Neural cell (in vitro differentiated cells): Measurements from ENCODE around the gene TYMP. TPM values are rescaled to one million over a fixed set of nuclear protein-coding genes. Genes with fewer than 3 reads are reported as not detected.

Source experiments
- H2AFZ ChIP-seq: fragments of 200-600, 300-800 bp; sonication (generic), shearing (Covaris generic); 2 replicates; pipeline ENCODE4 v1.6.0; 2014; ENCODE audit warnings: low read depth, mild to moderate bottlenecking, antibody characterized with exemption, low read length, moderate library complexity
- H3F3A ChIP-seq: fragments of 200-600 bp; shearing (Covaris generic); 2 replicates; pipeline ENCODE4 v1.6.1; 2016; ENCODE audit warnings: mild to moderate bottlenecking, moderate library complexity, mixed read lengths, antibody characterized with exemption, low read length; ENCODE audit not compliant: insufficient read depth, poor library complexity, severe bottlenecking
- H3K27ac ChIP-seq: fragments of 200-600, 300-800 bp; sonication (generic), shearing (Covaris generic); 2 replicates; pipeline ENCODE4 v1.5.1; 2014; ENCODE audit warnings: mild to moderate bottlenecking, low read length, moderate library complexity
- H3K27me3 ChIP-seq: fragments of 300-800, 200-600 bp; sonication (generic), shearing (Covaris generic); 2 replicates; pipeline ENCODE4 v1.6.0; 2014; ENCODE audit warnings: mild to moderate bottlenecking, low read depth, low read length, moderate library complexity; ENCODE audit not compliant: insufficient read depth
- H3K36me3 ChIP-seq: fragments of 300-800, 200-600 bp; sonication (generic), shearing (Covaris generic); 2 replicates; pipeline ENCODE4 v1.5.1; 2014; ENCODE audit warnings: mild to moderate bottlenecking, antibody characterized with exemption, low read length, moderate library complexity; ENCODE audit not compliant: insufficient read depth
- H3K4me2 ChIP-seq: fragments of 300-800, 200-600 bp; sonication (generic), shearing (Covaris generic); 2 replicates; pipeline ENCODE4 v1.6.0; 2014; ENCODE audit warnings: mild to moderate bottlenecking, low read length
- H3K4me3 ChIP-seq: fragments of 300-800, 200-600 bp; sonication (generic), shearing (Covaris generic); 2 replicates; pipeline ENCODE4 v1.5.1; 2014; ENCODE audit warnings: mild to moderate bottlenecking, low read length, moderate library complexity
- H3K79me2 ChIP-seq: fragments of 200-600 bp; shearing (Covaris generic); replicated peaks from 2 replicates; pipeline ENCODE4 v1.6.0; 2014; ENCODE audit warnings: mild to moderate bottlenecking, low read length, moderate library complexity; ENCODE audit not compliant: insufficient read depth
- H3K9ac ChIP-seq: fragments of 300-800, 200-600 bp; sonication (generic), shearing (Covaris generic); 2 replicates; pipeline ENCODE4 v1.6.1; 2016; ENCODE audit warnings: mild to moderate bottlenecking, low read length, mixed read lengths
- H3K9me2 ChIP-seq: fragments of 200-600 bp; shearing (Covaris generic); 2 replicates; pipeline ENCODE4 v1.6.1; 2016; ENCODE audit warnings: mild to moderate bottlenecking, low read length, mixed read lengths; ENCODE audit not compliant: insufficient read depth
- H3K9me3 ChIP-seq: fragments of 200-600, 300-800 bp; sonication (generic), shearing (Covaris generic); 2 replicates; pipeline ENCODE4 v1.6.1; 2016; ENCODE audit warnings: mild to moderate bottlenecking, mixed run types, low read length, moderate library complexity, mixed read lengths
- H4K20me1 ChIP-seq: fragments of 200-600 bp; shearing (Covaris generic); 2 replicates; pipeline ENCODE4 v1.6.1; 2016; ENCODE audit warnings: mild to moderate bottlenecking, mixed run types; ENCODE audit not compliant: insufficient read depth
- EP300 ChIP-seq: fragments of 450-650 bp; conservative IDR thresholded peaks from 2 replicates; pipeline ENCODE4 v1.6.1; 2014; ENCODE audit warnings: antibody characterized with exemption, mild to moderate bottlenecking, moderate library complexity; ENCODE audit not compliant: poor library complexity, severe bottlenecking
- EZH2 ChIP-seq: fragments of 200-600, 300-800 bp; shearing (Covaris generic), sonication (generic); IDR thresholded peaks from 2 replicates; pipeline ENCODE4 v1.6.1; 2014; ENCODE audit warnings: antibody characterized with exemption, low read length, borderline replicate concordance, mild to moderate bottlenecking; ENCODE audit not compliant: insufficient read depth, poor library complexity, severe bottlenecking
- MXI1 ChIP-seq: fragments of 450-650 bp; conservative IDR thresholded peaks from 2 replicates; pipeline ENCODE4 v1.6.1; 2014; ENCODE audit warnings: antibody characterized with exemption, mild to moderate bottlenecking; ENCODE audit not compliant: poor library complexity, severe bottlenecking
- POLR2AphosphoS5 ChIP-seq: IDR thresholded peaks from 2 replicates; pipeline ENCODE4 v1.6.1; 2012
- RAD21 ChIP-seq: fragments of 450-650 bp; conservative IDR thresholded peaks from 2 replicates; pipeline ENCODE4 v1.6.1; 2014; ENCODE audit warnings: antibody characterized with exemption, mild to moderate bottlenecking, moderate library complexity
- SMC3 ChIP-seq: fragments of 450-650 bp; conservative IDR thresholded peaks from 2 replicates; pipeline ENCODE4 v1.6.1; 2014; ENCODE audit warnings: antibody characterized with exemption, mild to moderate bottlenecking, moderate library complexity; ENCODE audit not compliant: poor library complexity
- TAF1 ChIP-seq: IDR thresholded peaks from 2 replicates; pipeline ENCODE4 v1.6.1; 2012; ENCODE audit warnings: low read depth
- polyA plus RNA-seq: library from polyadenylated mRNA; depleted of rRNA; stranded (reverse); fragments of >200 nt; gene quantifications from 2 replicates; pipeline ENCODE4 v1.2.3, GENCODE V29; 2014
- TF ChIP-seq, protein P1 (sequence below): IDR thresholded peaks from 2 replicates; pipeline ENCODE4 v1.6.1; 2012; ENCODE audit warnings: borderline replicate concordance
- TF ChIP-seq, protein P2 (sequence below): fragments of 450-650 bp; IDR thresholded peaks from 2 replicates; pipeline ENCODE4 v1.5.1; 2014; ENCODE audit warnings: antibody characterized with exemption, mild to moderate bottlenecking, moderate library complexity; ENCODE audit not compliant: poor library complexity, severe bottlenecking

The TYMP gene
- polyA plus RNA-seq, 1 donor from 2014 or later: 0.87 TPM

DNA sequence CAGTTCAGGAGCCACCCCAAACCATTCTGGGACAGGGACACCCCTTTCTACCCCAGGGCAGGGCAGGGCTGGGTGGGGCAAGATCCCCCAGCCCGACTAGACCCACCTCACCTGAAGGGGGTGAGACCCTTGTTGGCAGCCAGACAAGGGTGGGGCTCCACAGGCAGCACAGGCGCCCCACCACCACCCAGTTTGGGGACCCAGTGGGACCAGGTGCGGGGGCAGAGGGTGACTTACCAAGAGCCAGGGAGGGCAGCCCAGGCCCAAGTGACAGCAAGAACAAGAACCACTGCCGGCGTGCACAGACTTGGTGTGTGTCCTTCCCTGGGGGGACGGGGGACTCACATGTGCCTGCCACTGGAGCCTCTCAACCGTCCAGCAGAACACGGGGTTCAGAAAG lies 46.3 kb downstream of the TYMP start:
- Histone ChIP-seq H3K9me2 (no peaks in the 10 kb centered on the region), H3F3A (no peaks in the 10 kb centered on the region), H3K27me3 (peaks cover 32% of the 10 kb centered on the region), H3K36me3 (no peaks in the 10 kb centered on the region), H3K27ac (no peak overlapping the region), H3K9ac (no peak overlapping the region), H4K20me1 (no peaks in the 10 kb centered on the region), H3K4me3 (no peak overlapping the region), H3K9me3 (no peaks in the 10 kb centered on the region), H2AFZ (no peak overlapping the region), H3K79me2 (no peaks in the 10 kb centered on the region), H3K4me2 (no peak overlapping the region)
- TF ChIP-seq, protein P1, sequence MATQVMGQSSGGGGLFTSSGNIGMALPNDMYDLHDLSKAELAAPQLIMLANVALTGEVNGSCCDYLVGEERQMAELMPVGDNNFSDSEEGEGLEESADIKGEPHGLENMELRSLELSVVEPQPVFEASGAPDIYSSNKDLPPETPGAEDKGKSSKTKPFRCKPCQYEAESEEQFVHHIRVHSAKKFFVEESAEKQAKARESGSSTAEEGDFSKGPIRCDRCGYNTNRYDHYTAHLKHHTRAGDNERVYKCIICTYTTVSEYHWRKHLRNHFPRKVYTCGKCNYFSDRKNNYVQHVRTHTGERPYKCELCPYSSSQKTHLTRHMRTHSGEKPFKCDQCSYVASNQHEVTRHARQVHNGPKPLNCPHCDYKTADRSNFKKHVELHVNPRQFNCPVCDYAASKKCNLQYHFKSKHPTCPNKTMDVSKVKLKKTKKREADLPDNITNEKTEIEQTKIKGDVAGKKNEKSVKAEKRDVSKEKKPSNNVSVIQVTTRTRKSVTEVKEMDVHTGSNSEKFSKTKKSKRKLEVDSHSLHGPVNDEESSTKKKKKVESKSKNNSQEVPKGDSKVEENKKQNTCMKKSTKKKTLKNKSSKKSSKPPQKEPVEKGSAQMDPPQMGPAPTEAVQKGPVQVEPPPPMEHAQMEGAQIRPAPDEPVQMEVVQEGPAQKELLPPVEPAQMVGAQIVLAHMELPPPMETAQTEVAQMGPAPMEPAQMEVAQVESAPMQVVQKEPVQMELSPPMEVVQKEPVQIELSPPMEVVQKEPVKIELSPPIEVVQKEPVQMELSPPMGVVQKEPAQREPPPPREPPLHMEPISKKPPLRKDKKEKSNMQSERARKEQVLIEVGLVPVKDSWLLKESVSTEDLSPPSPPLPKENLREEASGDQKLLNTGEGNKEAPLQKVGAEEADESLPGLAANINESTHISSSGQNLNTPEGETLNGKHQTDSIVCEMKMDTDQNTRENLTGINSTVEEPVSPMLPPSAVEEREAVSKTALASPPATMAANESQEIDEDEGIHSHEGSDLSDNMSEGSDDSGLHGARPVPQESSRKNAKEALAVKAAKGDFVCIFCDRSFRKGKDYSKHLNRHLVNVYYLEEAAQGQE: no peak
- TF ChIP-seq, protein P2, sequence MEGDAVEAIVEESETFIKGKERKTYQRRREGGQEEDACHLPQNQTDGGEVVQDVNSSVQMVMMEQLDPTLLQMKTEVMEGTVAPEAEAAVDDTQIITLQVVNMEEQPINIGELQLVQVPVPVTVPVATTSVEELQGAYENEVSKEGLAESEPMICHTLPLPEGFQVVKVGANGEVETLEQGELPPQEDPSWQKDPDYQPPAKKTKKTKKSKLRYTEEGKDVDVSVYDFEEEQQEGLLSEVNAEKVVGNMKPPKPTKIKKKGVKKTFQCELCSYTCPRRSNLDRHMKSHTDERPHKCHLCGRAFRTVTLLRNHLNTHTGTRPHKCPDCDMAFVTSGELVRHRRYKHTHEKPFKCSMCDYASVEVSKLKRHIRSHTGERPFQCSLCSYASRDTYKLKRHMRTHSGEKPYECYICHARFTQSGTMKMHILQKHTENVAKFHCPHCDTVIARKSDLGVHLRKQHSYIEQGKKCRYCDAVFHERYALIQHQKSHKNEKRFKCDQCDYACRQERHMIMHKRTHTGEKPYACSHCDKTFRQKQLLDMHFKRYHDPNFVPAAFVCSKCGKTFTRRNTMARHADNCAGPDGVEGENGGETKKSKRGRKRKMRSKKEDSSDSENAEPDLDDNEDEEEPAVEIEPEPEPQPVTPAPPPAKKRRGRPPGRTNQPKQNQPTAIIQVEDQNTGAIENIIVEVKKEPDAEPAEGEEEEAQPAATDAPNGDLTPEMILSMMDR: no peak
- no peak for TF ChIP-seq RAD21
- no peak for TF ChIP-seq EZH2
- TF ChIP-seq POLR2AphosphoS5: no peak
- no peak for TF ChIP-seq MXI1
- no peak for TF ChIP-seq EP300
- no peak for TF ChIP-seq SMC3
- TF ChIP-seq TAF1: no peak

DNA sequence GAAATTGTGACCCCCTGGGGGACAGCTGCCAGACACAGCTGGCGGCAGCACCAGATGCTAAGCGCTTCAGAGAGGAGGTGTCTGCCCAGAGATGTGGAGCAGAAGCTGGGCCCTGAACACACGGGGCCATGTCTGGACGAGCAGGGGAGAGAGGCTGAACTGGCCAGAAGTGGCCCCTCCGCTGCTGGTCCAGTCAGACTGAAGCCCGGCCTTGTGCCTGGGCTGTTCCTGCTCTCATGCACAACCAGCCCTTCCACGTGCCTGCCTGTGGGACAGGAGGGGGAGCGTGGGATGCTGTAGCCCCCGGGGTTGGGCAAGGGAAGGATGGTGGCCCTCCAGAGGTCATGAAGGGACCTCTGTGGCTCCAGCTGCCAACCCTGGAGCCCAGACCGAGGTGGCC lies 46.7 kb downstream of the TYMP start:
- H3K4me3 ChIP-seq: no peak overlapping the region
- TF ChIP-seq EP300 (no peak), POLR2AphosphoS5 (no peak), EZH2 (no peak), SMC3 (no peak), TAF1 (no peak), MXI1 (no peak), RAD21 (no peak)
- TF ChIP-seq, protein P1: no peak
- TF ChIP-seq, protein P2: no peak
- no peak overlapping the region for H3K27ac ChIP-seq
- no peak overlapping the region for H3K4me2 ChIP-seq
- no peaks in the 10 kb centered on the region for H3K9me2 ChIP-seq
- H3K79me2 ChIP-seq: no peaks in the 10 kb centered on the region
- peaks cover 32% of the 10 kb centered on the region for H3K27me3 ChIP-seq
- no peaks in the 10 kb centered on the region for H3K36me3 ChIP-seq
- no peak overlapping the region for H2AFZ ChIP-seq
- no peaks in the 10 kb centered on the region for H3F3A ChIP-seq
- H3K9me3 ChIP-seq: no peaks in the 10 kb centered on the region
- no peaks in the 10 kb centered on the region for H4K20me1 ChIP-seq
- H3K9ac ChIP-seq: no peak overlapping the region
